GM12878 (cell line): Measurements from ENCODE around the gene EGF. TPM values are rescaled to one million over a fixed set of nuclear protein-coding genes. Genes with fewer than 3 reads are reported as not detected.

Experiments used
- ATAC-seq: fragments of 200-7000 bp; cut with Tn5 transposase; 3 replicates; pipeline ENCODE4 v1.9.1; 2020; ENCODE audit warnings: mild to moderate bottlenecking, moderate library complexity
- BruUV-seq: library from RNA; stranded (reverse); fragments of 400-500 nt; replicated peaks from 2 replicates; lab custom pipeline; 2021; lab: Mats Ljungman, UMichigan
- CTCF ChIA-PET: fragments of 300-600 bp; sonication (Branson Sonifier 250); formaldehyde crosslinking; extraction: SDS; loops from one replicate; lab custom pipeline; 2021; ENCODE audit warnings: inconsistent platforms; lab: Yijun Ruan, JAX
- POLR2A ChIA-PET: fragments of 350-600 bp; formaldehyde crosslinking; extraction: SDS; loops from one replicate; lab custom pipeline; 2021; ENCODE audit warnings: inconsistent platforms; lab: Charles Lee
- RAD21 ChIA-PET: fragments of 300-600 bp; sonication (Branson Sonifier 250); formaldehyde crosslinking; loops from one replicate; lab custom pipeline; 2023; ENCODE audit warnings: antibody characterized with exemption; ENCODE audit not compliant: unreplicated experiment; lab: Charles Lee
- SMC1A ChIA-PET: fragments of 300-600 bp; sonication (Branson Sonifier 250); formaldehyde crosslinking; loops from one replicate; lab custom pipeline; 2023; ENCODE audit not compliant: unreplicated experiment, uncharacterized antibody; lab: Charles Lee
- DNase-seq: peaks from one replicate; pipeline ENCODE4 v3.0.0-alpha.2; 2011; ENCODE audit warnings: low read depth, low spot score
- FAIRE-seq: peaks from 3 replicates; lab custom pipeline; 2011; peaks lifted over from hg19 to GRCh38; lab: Jason Lieb, UNC
- H2AFZ ChIP-seq: 2 replicates; pipeline ENCODE4 v1.6.0; 2011; ENCODE audit warnings: low read depth, low read length, control low read depth; ENCODE audit not compliant: control insufficient read depth
- H3K27ac ChIP-seq: 2 replicates; pipeline ENCODE4 v1.5.1; 2011; ENCODE audit warnings: control low read depth; ENCODE audit not compliant: control insufficient read depth, insufficient read depth
- H3K27me3 ChIP-seq, 2 experiments: replicated peaks in 1 of 2; 2 replicates each; pipeline versions ENCODE4 v1.6.0 to v1.6.1; 2011; ENCODE audit warnings: low read length in 1 of 2; ENCODE audit not compliant: control insufficient read depth in 2 of 2, insufficient read depth in 2 of 2
- H3K36me3 ChIP-seq, 2 experiments: 2 replicates each; pipeline ENCODE4 v1.5.1; 2011; ENCODE audit warnings: low read length in 1 of 2; ENCODE audit not compliant: control insufficient read depth in 2 of 2, insufficient read depth in 2 of 2
- H3K4me1 ChIP-seq: 2 replicates; pipeline ENCODE4 v1.6.1; 2011; ENCODE audit warnings: mild to moderate bottlenecking, low read length, moderate library complexity, mixed read lengths; ENCODE audit not compliant: control insufficient read depth, insufficient read depth
- H3K4me2 ChIP-seq: 2 replicates; pipeline ENCODE4 v1.6.0; 2011; ENCODE audit warnings: control low read depth; ENCODE audit not compliant: control insufficient read depth, insufficient read depth
- H3K4me3 ChIP-seq: fragments of 200-600 bp; sonication (generic); 2 replicates; pipeline ENCODE4 v1.5.1; 2016
- H3K79me2 ChIP-seq: 2 replicates; pipeline ENCODE4 v1.6.0; 2011; ENCODE audit warnings: low read length; ENCODE audit not compliant: control insufficient read depth, insufficient read depth
- H3K9ac ChIP-seq: 2 replicates; pipeline ENCODE4 v1.8.0; 2011; ENCODE audit warnings: low read length, control low read depth, mixed read lengths; ENCODE audit not compliant: control insufficient read depth, insufficient read depth
- H3K9me3 ChIP-seq: replicated peaks from 3 replicates; pipeline ENCODE4 v1.5.1; 2011; ENCODE audit warnings: mild to moderate bottlenecking, low read length; ENCODE audit not compliant: control insufficient read depth, insufficient read depth
- H4K20me1 ChIP-seq: 2 replicates; pipeline ENCODE4 v1.6.0; 2011; ENCODE audit not compliant: control insufficient read depth, insufficient read depth
- ATF2 ChIP-seq: IDR thresholded peaks from 2 replicates; pipeline ENCODE4 v1.6.1; 2012; ENCODE audit warnings: low read length, inconsistent platforms
- BCL3 ChIP-seq: IDR thresholded peaks from 2 replicates; pipeline ENCODE4 v1.6.1; 2011; ENCODE audit warnings: borderline replicate concordance, low read depth, mild to moderate bottlenecking, moderate library complexity, low read length; ENCODE audit not compliant: insufficient read depth, poor library complexity, severe bottlenecking
- CUX1 ChIP-seq: IDR thresholded peaks from 2 replicates; pipeline ENCODE4 v1.6.1; 2012; ENCODE audit warnings: improper control_type of control experiment, low read depth, low read length; ENCODE audit not compliant: insufficient replicate concordance
- HDAC2 ChIP-seq: fragments of 200-600 bp; sonication (generic); IDR thresholded peaks from 2 replicates; pipeline ENCODE4 v1.6.1; 2017
- MAX ChIP-seq: IDR thresholded peaks from 2 replicates; pipeline ENCODE4 v1.6.1; 2012; ENCODE audit warnings: low read depth, low read length, improper control_type of control experiment
- MTA3 ChIP-seq: IDR thresholded peaks from 2 replicates; pipeline ENCODE4 v1.6.1; 2012; ENCODE audit warnings: low read length, inconsistent platforms, borderline replicate concordance
- NR2F1 ChIP-seq: fragments of 450-650 bp; conservative IDR thresholded peaks from 2 replicates; pipeline ENCODE4 v1.6.1; 2017; ENCODE audit warnings: mild to moderate bottlenecking
- NRF1 ChIP-seq: conservative IDR thresholded peaks from 2 replicates; pipeline ENCODE4 v1.6.1; 2011; ENCODE audit warnings: mild to moderate bottlenecking, low read depth, low read length, improper control_type of control experiment
- PAX5 ChIP-seq: IDR thresholded peaks from 2 replicates; pipeline ENCODE4 v1.6.1; 2011; ENCODE audit warnings: low read depth, low read length, borderline replicate concordance
- RAD21 ChIP-seq: IDR thresholded peaks from 2 replicates; pipeline ENCODE4 v1.6.1; 2011; ENCODE audit warnings: mild to moderate bottlenecking, low read depth, low read length, moderate library complexity; ENCODE audit not compliant: insufficient read depth
- SRF ChIP-seq, 2 experiments: IDR thresholded peaks; 2 replicates each; pipeline ENCODE4 v1.6.1; 2011; ENCODE audit warnings: low read depth in 2 of 2, low read length in 2 of 2, mild to moderate bottlenecking in 1 of 2, moderate library complexity in 1 of 2
- STAT1 ChIP-seq: fragments of 450-650 bp; conservative IDR thresholded peaks from 2 replicates; pipeline ENCODE4 v1.6.1; 2014; ENCODE audit warnings: antibody characterized with exemption, mild to moderate bottlenecking
- SUZ12 ChIP-seq: fragments of 200-600 bp; sonication (generic); IDR thresholded peaks from one replicate; pipeline ENCODE4 v1.6.1; 2018; ENCODE audit warnings: antibody characterized with exemption, mild to moderate bottlenecking; ENCODE audit not compliant: unreplicated experiment
- TCF3 ChIP-seq: IDR thresholded peaks from 2 replicates; pipeline ENCODE4 v1.6.1; 2012; ENCODE audit warnings: low read depth, mild to moderate bottlenecking, low read length, borderline replicate concordance; ENCODE audit not compliant: insufficient read depth
- ZNF207 ChIP-seq: fragments of 450-650 bp; IDR thresholded peaks from 2 replicates; pipeline ENCODE4 v1.6.1; 2014; ENCODE audit warnings: antibody characterized with exemption, mild to moderate bottlenecking, borderline replicate concordance
- WGBS: methylation state at CpG from one replicate; pipeline ENCODE4 v1.1.6; 2016; ENCODE audit warnings: low lambda C conversion rate; ENCODE audit not compliant: insufficient replicate concordance, insufficient coverage; ENCODE audit errors: missing lambda C conversion rate; 5-methylcytosine and 5-hydroxymethylcytosine counted together
- in situ Hi-C: fragments of 300-500 bp; cut with MboI; formaldehyde crosslinking; loops from 9 replicates; pipeline ENCODE4 v1.14.3; 2018; ENCODE audit warnings: mixed read lengths
- intact Hi-C: fragments of 100-400 bp; cut with micrococcal nuclease; formaldehyde crosslinking; loops from one replicate; pipeline ENCODE4 v1.14.2; 2022; ENCODE audit not compliant: unreplicated experiment
- polyA plus RNA-seq, 11 experiments: library from polyadenylated mRNA; depleted of rRNA in 4 of 11; unstranded in 6 of 11; stranded (reverse) in 5 of 11; fragments of >200 nt; fragmentation: Nextera tagmentation in 4 of 11; fragmentation: Illumina TruSeq in 1 of 11; extraction: Ambion mirVana in 4 of 11; extraction: Trizol in 1 of 11; gene quantifications; 1 replicate in 1 of 11; 2 replicates in 10 of 11; pipeline versions ENCODE4 v1.2.1 to v1.2.3, GENCODE V29; 2011 to 2016; ENCODE audit warnings: inconsistent platforms in 2 of 11, missing spikeins in 2 of 11, low read depth in 1 of 11
- total RNA-seq, 4 experiments: library from RNA; depleted of rRNA in 3 of 4; stranded (reverse); fragments of >200 nt in 3 of 4; fragmentation: Illumina TruSeq in 1 of 4; extraction: Trizol in 1 of 4; gene quantifications; 2 replicates each; pipeline versions ENCODE4 v1.2.1 to v1.2.3, GENCODE V29; 2013 to 2021

The EGF gene
- total and polyA plus RNA-seq, 10 of the 15 experiments (the other 5 are each of a cell fraction or from before 2014, with no cell fraction given), result 0.02 to 0.90 (median 0.19) TPM; not detected in 4

GRCh38 chr4:109928327-109929045 lies 15.8 kb downstream of the EGF start:
- Histone ChIP-seq H3K27me3 (no peaks in the 10 kb centered on the region), H3K79me2 (no peaks in the 10 kb centered on the region), H3K9me3 (no peaks in the 10 kb centered on the region), H4K20me1 (no peaks in the 10 kb centered on the region), H3K36me3 (no peaks in the 10 kb centered on the region), H3K9ac (no peak overlapping the region), H3K27ac (no peak overlapping the region), H2AFZ (no peak overlapping the region), H3K4me3 (no peak overlapping the region), H3K4me2 (no peak overlapping the region), H3K4me1 (no peaks in the 10 kb centered on the region)
- TF ChIP-seq NRF1, result no peak
- TF ChIP-seq ATF2, result no peak
- no peak for TF ChIP-seq CUX1
- TF ChIP-seq NR2F1, result no peak
- TF ChIP-seq RAD21, result no peak
- no peak for TF ChIP-seq PAX5
- TF ChIP-seq SRF (IDR thresholded peaks at IDR 0.05; ENCODE audit: low read depth in 2 of 2, low read length in 2 of 2), result no peak
- TF ChIP-seq TCF3, result no peak
- TF ChIP-seq STAT1, result no peak
- no peak for TF ChIP-seq SUZ12
- TF ChIP-seq ZNF207, result no peak
- no peak for TF ChIP-seq MAX
- TF ChIP-seq HDAC2, result no peak
- TF ChIP-seq BCL3, result no peak
- no peak for TF ChIP-seq MTA3
- intact Hi-C loops, result no loop called here
- POLR2A ChIA-PET, result no interaction called here
- no peak for FAIRE-seq
- in situ Hi-C loops, result no loop called here
- WGBS, result 29% methylated on average over 4 of the region's 4 CpGs
- ATAC-seq, result no peak
- SMC1A ChIA-PET, result no interaction called here
- CTCF ChIA-PET, result no interaction called here
- BruUV-seq, result no TSS peak
- DNase-seq, result no peak
- RAD21 ChIA-PET, result interaction anchor here (0.7 kb wide), 1 partner anchor 67 kb away, joined by 3 read pairs; no protein-coding TSS in a partner anchor
